K562 (cell line): ENCODE measurements around the gene CHRDL2. TPM values are rescaled to one million over a fixed set of nuclear protein-coding genes. Genes with fewer than 3 reads are reported as not detected.

ENCODE experiments used
- EP300 ChIP-seq: IDR thresholded peaks from 2 replicates; pipeline ENCODE4 v1.6.1; 2012; ENCODE audit warnings: low read length, improper control_type of control experiment
- ETV1 ChIP-seq: fragments of 450-650 bp; conservative IDR thresholded peaks from 2 replicates; pipeline ENCODE4 v1.6.1; 2016; ENCODE audit warnings: missing genetic modification characterization, control low read depth, low read depth, missing compliant biosample characterization
- FIP1L1 ChIP-seq: fragments of 200-400 bp; formaldehyde crosslinking; IDR thresholded peaks from 2 replicates; pipeline ENCODE4 v1.6.1; 2018; ENCODE audit warnings: mild to moderate bottlenecking, low read depth, low read length; ENCODE audit not compliant: poor library complexity, severe bottlenecking
- GTF2A2 ChIP-seq: IDR thresholded peaks from 2 replicates; pipeline ENCODE4 v1.6.1; 2016; ENCODE audit warnings: mild to moderate bottlenecking, missing genetic modification characterization, missing compliant biosample characterization
- HSF4 ChIP-seq: fragments of 250-450 bp; sonication (Bioruptor Pico); IDR thresholded peaks from 2 replicates; pipeline ENCODE4 v2.1.2; 2022; ENCODE audit warnings: mild to moderate bottlenecking, moderate library complexity, borderline replicate concordance
- LCOR ChIP-seq: sonication (generic); formaldehyde crosslinking; IDR thresholded peaks from 2 replicates; pipeline ENCODE4 v1.8.0; 2022; ENCODE audit warnings: mild to moderate bottlenecking, missing genetic modification reagents
- NFE2 ChIP-seq: IDR thresholded peaks from 2 replicates; pipeline ENCODE4 v1.6.1; 2014; ENCODE audit warnings: antibody characterized with exemption, low read depth
- RBM22 ChIP-seq: fragments of 200-400 bp; formaldehyde crosslinking; IDR thresholded peaks from 2 replicates; pipeline ENCODE4 v1.6.1; 2018; ENCODE audit warnings: low read length, low read depth; ENCODE audit not compliant: poor library complexity, severe bottlenecking
- RUNX1 ChIP-seq: sonication (generic); IDR thresholded peaks from 2 replicates; pipeline ENCODE4 v1.6.1; 2016; ENCODE audit warnings: antibody characterized with exemption, low read depth
- SIN3A ChIP-seq, 2 experiments: fragments of 150-350 bp in 1 of 2; IDR thresholded peaks; 2 replicates each; pipeline ENCODE4 v1.6.1; 2011 to 2016; ENCODE audit warnings: borderline replicate concordance in 2 of 2, low read depth in 2 of 2, low read length in 2 of 2, mild to moderate bottlenecking in 2 of 2, moderate library complexity in 2 of 2; ENCODE audit not compliant: control insufficient read depth in 1 of 2
- SP1 ChIP-seq: sonication (generic); formaldehyde crosslinking; IDR thresholded peaks from 2 replicates; pipeline ENCODE4 v1.8.1; 2022; ENCODE audit warnings: mild to moderate bottlenecking, missing genetic modification reagents
- TBL1XR1 ChIP-seq, 2 experiments: IDR thresholded peaks; 2 replicates each; pipeline ENCODE4 v1.6.1; 2012; ENCODE audit warnings: improper control_type of control experiment in 2 of 2, low read length in 2 of 2, mild to moderate bottlenecking in 1 of 2
- TRIM24 ChIP-seq, 2 experiments: fragments of 450-650 bp; IDR thresholded peaks; 2 replicates each; pipeline ENCODE4 v1.6.1; 2016
- ZFPM2 ChIP-seq: fragments of 250-450 bp; sonication (Bioruptor Pico); IDR thresholded peaks from 2 replicates; pipeline ENCODE4 v1.5.1; 2022; ENCODE audit warnings: mild to moderate bottlenecking
- ZNF165 ChIP-seq: fragments of 250-450 bp; sonication (Bioruptor Pico); IDR thresholded peaks from 2 replicates; pipeline ENCODE4 v1.4.0; 2020; ENCODE audit warnings: borderline replicate concordance
- ZNF274 ChIP-seq: IDR thresholded peaks from 2 replicates; pipeline ENCODE4 v1.6.1; 2011; ENCODE audit warnings: low read depth, mild to moderate bottlenecking, low read length, moderate library complexity, borderline replicate concordance
- ZNF444 ChIP-seq: fragments of 250-450 bp; sonication (Bioruptor Pico); IDR thresholded peaks from 2 replicates; pipeline ENCODE4 v1.4.0; 2020; ENCODE audit warnings: mild to moderate bottlenecking, moderate library complexity
- ZNF766 ChIP-seq: fragments of 200-800 bp; sonication (Bioruptor generic); conservative IDR thresholded peaks from 2 replicates; pipeline ENCODE4 v1.6.1; 2016; ENCODE audit warnings: missing genetic modification characterization, missing compliant biosample characterization
- polyA plus RNA-seq, 8 experiments: library from polyadenylated mRNA; depleted of rRNA in 4 of 8; stranded (reverse) in 5 of 8; unstranded in 3 of 8; fragments of >200 nt; fragmentation: Nextera tagmentation in 2 of 8; fragmentation: Illumina TruSeq in 1 of 8; extraction: Ambion mirVana in 2 of 8; extraction: Trizol in 1 of 8; gene quantifications; 2 replicates each; pipeline versions ENCODE4 v1.2.1 to v1.2.3, GENCODE V29; 2011 to 2014; ENCODE audit warnings: inconsistent platforms in 1 of 8, missing spikeins in 1 of 8
- total RNA-seq, 7 experiments: library from RNA; depleted of rRNA in 6 of 7; stranded (reverse); fragments of >200 nt in 6 of 7; fragmentation: Illumina TruSeq in 2 of 7; extraction: Trizol in 2 of 7; gene quantifications; 2 replicates each; pipeline versions ENCODE4 v1.2.1 to v1.2.3, GENCODE V29; 2011 to 2021; ENCODE audit warnings: low replicate concordance in 1 of 7
- TF ChIP-seq, protein P1 (sequence below): fragments of 250-450 bp; sonication (Bioruptor Pico); IDR thresholded peaks from 2 replicates; pipeline ENCODE4 v1.5.0; 2021
- TF ChIP-seq, protein P2 (sequence below): sonication (generic); formaldehyde crosslinking; IDR thresholded peaks from 2 replicates; pipeline ENCODE4 v1.8.0; 2023; ENCODE audit warnings: missing genetic modification reagents, mild to moderate bottlenecking, borderline replicate concordance
- TF ChIP-seq, protein P3 (sequence below): fragments of 450-650 bp; IDR thresholded peaks from 2 replicates; pipeline ENCODE4 v1.6.1; 2016; ENCODE audit warnings: borderline replicate concordance

The CHRDL2 gene
- total and polyA plus RNA-seq, 9 of the 15 experiments (the other 6 are each of a cell fraction or from before 2014, with no cell fraction given) = not detected

DNA sequence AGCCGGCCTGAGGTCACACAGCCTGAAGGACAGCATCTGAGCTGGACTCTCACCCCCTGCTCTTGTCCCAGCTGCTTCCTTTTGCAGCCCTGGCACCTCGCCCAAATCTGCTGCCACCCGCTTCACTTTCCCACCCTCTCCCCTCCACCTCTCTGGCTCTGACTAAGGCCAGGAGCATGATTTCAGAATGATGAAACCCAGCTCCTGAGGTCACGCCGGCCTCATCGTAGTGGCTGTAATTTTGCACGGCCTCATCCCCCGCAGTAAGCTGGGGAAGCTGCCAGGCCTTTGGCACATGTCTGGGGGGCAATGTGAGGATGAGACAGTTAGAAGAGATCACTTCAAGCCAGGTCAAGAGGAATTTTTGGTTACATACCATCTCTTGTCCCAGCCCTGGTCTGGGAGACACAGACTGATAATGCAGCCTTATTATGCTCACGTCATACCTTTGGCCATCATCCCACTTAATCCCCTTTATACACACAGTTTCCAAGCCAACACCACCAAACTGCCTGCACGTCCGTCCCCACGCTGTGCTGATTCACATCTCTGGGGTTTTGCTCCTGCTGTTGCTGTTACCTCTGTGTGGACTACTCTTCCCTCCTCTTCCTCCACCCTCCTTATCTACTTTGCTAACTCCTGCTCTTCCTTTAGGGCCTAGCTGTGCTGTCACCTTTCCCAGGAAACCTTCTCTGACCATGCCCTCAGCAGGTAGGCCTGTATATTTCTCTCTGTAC, 58.1 kb downstream of the CHRDL2 start (continued):
- TF ChIP-seq RUNX1 (no peak), LCOR (CRISPR knock-in tag) (no peak), ZNF444 (CRISPR knock-in tag) (no peak), ZNF274 (no peak), FIP1L1 (no peak), SIN3A (IDR thresholded peaks at IDR 0.05; ENCODE audit: borderline replicate concordance in 2 of 2, control insufficient read depth in 1 of 2, low read depth in 2 of 2, low read length in 2 of 2) (no peak), TRIM24 (IDR thresholded peaks at IDR 0.05) (no peak), GTF2A2 (tag) (no peak), EP300 (peak; percentile 12; the same call in 1 of the 2 replicates), NFE2 (peak; percentile 11; the same call in 1 of the 2 replicates), TBL1XR1 (IDR thresholded peaks at IDR 0.05; ENCODE audit: low read length in 2 of 2) (peak in 1 of 2 experiments; percentile 27; a peak in 1 of 4 replicates), RBM22 (no peak), SP1 (CRISPR knock-in tag) (no peak), ETV1 (tag) (no peak), ZNF165 (CRISPR knock-in tag) (no peak), HSF4 (no peak), ZNF766 (no peak), ZFPM2 (CRISPR knock-in tag) (no peak)
- TF ChIP-seq, protein P1, sequence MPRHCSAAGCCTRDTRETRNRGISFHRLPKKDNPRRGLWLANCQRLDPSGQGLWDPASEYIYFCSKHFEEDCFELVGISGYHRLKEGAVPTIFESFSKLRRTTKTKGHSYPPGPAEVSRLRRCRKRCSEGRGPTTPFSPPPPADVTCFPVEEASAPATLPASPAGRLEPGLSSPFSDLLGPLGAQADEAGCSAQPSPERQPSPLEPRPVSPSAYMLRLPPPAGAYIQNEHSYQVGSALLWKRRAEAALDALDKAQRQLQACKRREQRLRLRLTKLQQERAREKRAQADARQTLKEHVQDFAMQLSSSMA = no peak
- TF ChIP-seq, protein P2, sequence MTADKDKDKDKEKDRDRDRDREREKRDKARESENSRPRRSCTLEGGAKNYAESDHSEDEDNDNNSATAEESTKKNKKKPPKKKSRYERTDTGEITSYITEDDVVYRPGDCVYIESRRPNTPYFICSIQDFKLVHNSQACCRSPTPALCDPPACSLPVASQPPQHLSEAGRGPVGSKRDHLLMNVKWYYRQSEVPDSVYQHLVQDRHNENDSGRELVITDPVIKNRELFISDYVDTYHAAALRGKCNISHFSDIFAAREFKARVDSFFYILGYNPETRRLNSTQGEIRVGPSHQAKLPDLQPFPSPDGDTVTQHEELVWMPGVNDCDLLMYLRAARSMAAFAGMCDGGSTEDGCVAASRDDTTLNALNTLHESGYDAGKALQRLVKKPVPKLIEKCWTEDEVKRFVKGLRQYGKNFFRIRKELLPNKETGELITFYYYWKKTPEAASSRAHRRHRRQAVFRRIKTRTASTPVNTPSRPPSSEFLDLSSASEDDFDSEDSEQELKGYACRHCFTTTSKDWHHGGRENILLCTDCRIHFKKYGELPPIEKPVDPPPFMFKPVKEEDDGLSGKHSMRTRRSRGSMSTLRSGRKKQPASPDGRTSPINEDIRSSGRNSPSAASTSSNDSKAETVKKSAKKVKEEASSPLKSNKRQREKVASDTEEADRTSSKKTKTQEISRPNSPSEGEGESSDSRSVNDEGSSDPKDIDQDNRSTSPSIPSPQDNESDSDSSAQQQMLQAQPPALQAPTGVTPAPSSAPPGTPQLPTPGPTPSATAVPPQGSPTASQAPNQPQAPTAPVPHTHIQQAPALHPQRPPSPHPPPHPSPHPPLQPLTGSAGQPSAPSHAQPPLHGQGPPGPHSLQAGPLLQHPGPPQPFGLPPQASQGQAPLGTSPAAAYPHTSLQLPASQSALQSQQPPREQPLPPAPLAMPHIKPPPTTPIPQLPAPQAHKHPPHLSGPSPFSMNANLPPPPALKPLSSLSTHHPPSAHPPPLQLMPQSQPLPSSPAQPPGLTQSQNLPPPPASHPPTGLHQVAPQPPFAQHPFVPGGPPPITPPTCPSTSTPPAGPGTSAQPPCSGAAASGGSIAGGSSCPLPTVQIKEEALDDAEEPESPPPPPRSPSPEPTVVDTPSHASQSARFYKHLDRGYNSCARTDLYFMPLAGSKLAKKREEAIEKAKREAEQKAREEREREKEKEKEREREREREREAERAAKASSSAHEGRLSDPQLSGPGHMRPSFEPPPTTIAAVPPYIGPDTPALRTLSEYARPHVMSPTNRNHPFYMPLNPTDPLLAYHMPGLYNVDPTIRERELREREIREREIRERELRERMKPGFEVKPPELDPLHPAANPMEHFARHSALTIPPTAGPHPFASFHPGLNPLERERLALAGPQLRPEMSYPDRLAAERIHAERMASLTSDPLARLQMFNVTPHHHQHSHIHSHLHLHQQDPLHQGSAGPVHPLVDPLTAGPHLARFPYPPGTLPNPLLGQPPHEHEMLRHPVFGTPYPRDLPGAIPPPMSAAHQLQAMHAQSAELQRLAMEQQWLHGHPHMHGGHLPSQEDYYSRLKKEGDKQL (CRISPR knock-in tag) = no peak
- TF ChIP-seq, protein P3, sequence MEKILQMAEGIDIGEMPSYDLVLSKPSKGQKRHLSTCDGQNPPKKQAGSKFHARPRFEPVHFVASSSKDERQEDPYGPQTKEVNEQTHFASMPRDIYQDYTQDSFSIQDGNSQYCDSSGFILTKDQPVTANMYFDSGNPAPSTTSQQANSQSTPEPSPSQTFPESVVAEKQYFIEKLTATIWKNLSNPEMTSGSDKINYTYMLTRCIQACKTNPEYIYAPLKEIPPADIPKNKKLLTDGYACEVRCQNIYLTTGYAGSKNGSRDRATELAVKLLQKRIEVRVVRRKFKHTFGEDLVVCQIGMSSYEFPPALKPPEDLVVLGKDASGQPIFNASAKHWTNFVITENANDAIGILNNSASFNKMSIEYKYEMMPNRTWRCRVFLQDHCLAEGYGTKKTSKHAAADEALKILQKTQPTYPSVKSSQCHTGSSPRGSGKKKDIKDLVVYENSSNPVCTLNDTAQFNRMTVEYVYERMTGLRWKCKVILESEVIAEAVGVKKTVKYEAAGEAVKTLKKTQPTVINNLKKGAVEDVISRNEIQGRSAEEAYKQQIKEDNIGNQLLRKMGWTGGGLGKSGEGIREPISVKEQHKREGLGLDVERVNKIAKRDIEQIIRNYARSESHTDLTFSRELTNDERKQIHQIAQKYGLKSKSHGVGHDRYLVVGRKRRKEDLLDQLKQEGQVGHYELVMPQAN = no peak
